Duodenal mucosa (tissue), 2 donors: ENCODE data around the gene OSBPL3.
A peak's percentile ranks its signal among the peaks of the same experiment; 100 is the strongest.

Experiments
- H3K27ac ChIP-seq: one replicate; pipeline ENCODE4 v1.7.0; 2013; ENCODE audit warnings: low read depth, low read length
- H3K27me3 ChIP-seq, 2 donors: one replicate each; pipeline ENCODE4 v1.7.0; 2013; ENCODE audit warnings: low read length in 2 of 2, control low read depth in 1 of 2; ENCODE audit not compliant: insufficient read depth in 2 of 2, control insufficient read depth in 1 of 2
- H3K36me3 ChIP-seq, 2 donors: one replicate each; pipeline ENCODE4 v1.7.0; 2013; ENCODE audit warnings: low read length in 2 of 2, control low read depth in 1 of 2; ENCODE audit not compliant: insufficient read depth in 2 of 2, control insufficient read depth in 1 of 2
- H3K4me1 ChIP-seq, 2 donors: one replicate each; pipeline ENCODE4 v1.7.0; 2013; ENCODE audit warnings: low read length in 2 of 2, control low read depth in 1 of 2; ENCODE audit not compliant: insufficient read depth in 2 of 2, control insufficient read depth in 1 of 2
- H3K4me3 ChIP-seq, 2 donors: one replicate each; pipeline ENCODE4 v1.7.0; 2013; ENCODE audit warnings: low read length in 2 of 2, low read depth in 1 of 2
- H3K9ac ChIP-seq, 2 donors: one replicate each; pipeline ENCODE4 v1.7.0; 2013; ENCODE audit warnings: low read length in 2 of 2, low read depth in 1 of 2
- H3K9me3 ChIP-seq, 2 donors: one replicate each; pipeline ENCODE4 v1.7.0; 2013; ENCODE audit warnings: low read length in 2 of 2, control low read depth in 1 of 2; ENCODE audit not compliant: control insufficient read depth in 1 of 2

Gene OSBPL3

GRCh38 chr7:24764972-24765744, 214.8 kb downstream of the OSBPL3 start:
- Histone ChIP-seq H3K36me3 (no peaks in the 10 kb centered on the region), H3K4me1 (no peaks in the 10 kb centered on the region), H3K9me3 (no peaks in the 10 kb centered on the region), H3K27me3 (peaks cover 3 to 13% of the 10 kb centered on the region in 2 donors), H3K4me3 (no peak overlapping the region), H3K27ac (no peak overlapping the region), H3K9ac (no peak overlapping the region)

GRCh38 chr7:24764011-24764410, 216.0 kb downstream of the OSBPL3 start:
- H3K4me1 ChIP-seq = no peaks in the 10 kb centered on the region
- no peaks in the 10 kb centered on the region for H3K9me3 ChIP-seq
- H3K36me3 ChIP-seq = no peaks in the 10 kb centered on the region
- H3K9ac ChIP-seq = no peak overlapping the region
- no peak overlapping the region for H3K4me3 ChIP-seq
- H3K27ac ChIP-seq = no peak overlapping the region
- peaks cover 3 to 17% of the 10 kb centered on the region in 2 donors for H3K27me3 ChIP-seq

DNA sequence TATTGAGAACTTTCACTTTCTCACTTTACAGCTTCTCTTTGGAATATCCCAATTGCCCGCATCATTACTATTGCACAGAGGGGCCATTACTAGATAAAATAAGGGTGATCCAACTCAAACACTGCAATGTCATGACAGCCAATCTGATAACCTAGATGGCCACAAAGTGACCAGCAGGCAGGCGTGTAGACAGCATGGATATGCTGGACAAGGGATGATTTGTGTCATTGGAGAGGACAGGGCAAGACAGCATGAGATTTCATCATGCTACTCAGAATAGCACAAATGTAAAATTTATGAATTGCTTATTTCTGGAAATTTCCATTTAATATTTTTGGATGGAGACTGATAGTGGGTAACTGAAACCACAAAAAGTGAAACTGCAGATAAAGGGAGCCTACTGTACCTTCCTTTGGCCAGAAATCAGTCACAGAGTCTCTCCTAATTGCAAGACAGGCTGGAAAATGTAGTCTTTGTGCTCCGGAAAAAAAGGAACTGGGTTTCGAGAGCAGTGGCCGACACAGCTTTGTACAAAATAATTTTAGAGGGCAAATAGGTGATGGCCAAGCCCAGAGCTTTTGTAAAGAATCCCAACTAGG, 216.6 kb downstream of the OSBPL3 start:
- peaks cover 3 to 21% of the 10 kb centered on the region in 2 donors for H3K27me3 ChIP-seq
- no peak overlapping the region for H3K4me3 ChIP-seq
- H3K9ac ChIP-seq = no peak overlapping the region
- H3K4me1 ChIP-seq = no peaks in the 10 kb centered on the region
- no peaks in the 10 kb centered on the region for H3K36me3 ChIP-seq
- no peak overlapping the region for H3K27ac ChIP-seq
- H3K9me3 ChIP-seq = no peaks in the 10 kb centered on the region

DNA sequence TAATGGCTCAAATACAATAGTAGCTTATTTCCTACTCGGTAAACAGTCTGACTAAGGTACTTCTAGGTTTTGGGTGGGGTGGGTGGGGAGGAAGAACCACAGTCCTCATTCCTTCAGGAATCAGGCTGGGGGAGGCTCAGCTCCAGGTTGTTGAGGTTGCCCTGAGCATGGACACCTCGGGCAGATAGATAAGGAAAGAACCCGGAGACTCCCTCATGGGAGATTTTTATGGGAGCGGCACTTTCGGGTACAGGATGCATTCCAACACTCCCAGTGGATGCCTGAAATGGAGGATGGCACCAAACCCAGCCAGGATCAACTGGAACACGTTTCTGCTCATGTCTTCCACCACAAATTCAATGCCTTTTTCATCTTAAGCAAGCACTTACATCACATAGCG, 217.2 kb downstream of the OSBPL3 start:
- peaks cover 3 to 23% of the 10 kb centered on the region in 2 donors for H3K27me3 ChIP-seq
- no peak overlapping the region for H3K9ac ChIP-seq
- no peak overlapping the region for H3K27ac ChIP-seq

GRCh38 chr7:24760968-24761367, 219.0 kb downstream of the OSBPL3 start:
- no peak overlapping the region for H3K9ac ChIP-seq
- H3K4me3 ChIP-seq = no peak overlapping the region
- H3K36me3 ChIP-seq = no peaks in the 10 kb centered on the region
- peaks cover 0 to 6% of the 10 kb centered on the region in 2 donors for H3K4me1 ChIP-seq
- H3K27me3 ChIP-seq = peaks cover 3 to 35% of the 10 kb centered on the region in 2 donors
- no peak overlapping the region for H3K27ac ChIP-seq
- H3K9me3 ChIP-seq = no peaks in the 10 kb centered on the region

More for the DNA sequence above, 217.2 kb downstream of the OSBPL3 start:
- Histone ChIP-seq H3K36me3 (no peaks in the 10 kb centered on the region), H3K4me3 (no peak overlapping the region), H3K4me1 (peaks cover 0 to 4% of the 10 kb centered on the region in 2 donors), H3K9me3 (no peaks in the 10 kb centered on the region)

GRCh38 chr7:24757353-24758275, 222.4 kb downstream of the OSBPL3 start, which contains the start of gene GSDME:
TSS of gene GSDME (minus strand) at chr7:24757464. CDS start at chr7:24749774, 7,690 bp downstream.
- Histone ChIP-seq H3K4me3 (peak within 1 kb of the TSS; percentile 67), H3K9ac (peak within 1 kb of the TSS; percentile 26 to 59), H3K27me3 (peaks cover 0 to 35% of the 10 kb centered on the region in 2 donors), H3K27ac (no peak within 1 kb of the TSS), H3K36me3 (no peaks in the 10 kb centered on the region), H3K9me3 (no peaks in the 10 kb centered on the region), H3K4me1 (peaks cover 0 to 6% of the 10 kb centered on the region in 2 donors)

- Histone ChIP-seq H3K4me3 (peak overlapping the region; percentile 66 to 67), H3K4me1 (peaks cover 0 to 6% of the 10 kb centered on the region in 2 donors), H3K36me3 (no peaks in the 10 kb centered on the region), H3K27me3 (peaks cover 3 to 35% of the 10 kb centered on the region in 2 donors), H3K9me3 (no peaks in the 10 kb centered on the region), H3K27ac (no peak overlapping the region), H3K9ac (peak overlapping the region; percentile 14 to 26)
Measured at GRCh38 chr7:24756545-24757352, 223.2 kb downstream of the OSBPL3 start.

- Histone ChIP-seq H3K27ac (no peak overlapping the region), H3K4me1 (peaks cover 0 to 6% of the 10 kb centered on the region in 2 donors), H3K36me3 (no peaks in the 10 kb centered on the region), H3K4me3 (no peak overlapping the region), H3K9ac (peak overlapping the region in 1 of 2 donors; percentile 6), H3K27me3 (peaks cover 3 to 33% of the 10 kb centered on the region in 2 donors), H3K9me3 (no peaks in the 10 kb centered on the region)
Measured at GRCh38 chr7:24755541-24756407, 224.2 kb downstream of the OSBPL3 start.
